Endothelial cell of umbilical vein (primary cell): ENCODE results near the gene CCDC184. TPM values are rescaled to one million over a fixed set of nuclear protein-coding genes. Genes with fewer than 3 reads are reported as not detected.

Source experiments
- BruUV-seq: library from RNA; stranded (reverse); fragments of 400-500 nt; replicated peaks from 2 replicates; lab custom pipeline; 2021; lab: Mats Ljungman, UMichigan
- CTCF ChIA-PET: fragments of 300-600, 350-600 bp; sonication (Branson Sonifier 250); formaldehyde crosslinking; loops from one replicate; lab custom pipeline; 2021; ENCODE audit warnings: antibody characterized with exemption, inconsistent platforms; lab: Charles Lee
- POLR2A ChIA-PET: fragments of 300-600, 350-600 bp; sonication (Branson Sonifier 250); formaldehyde crosslinking; loops from one replicate; lab custom pipeline; 2021; ENCODE audit warnings: antibody characterized with exemption, inconsistent platforms; lab: Charles Lee
- DNase-seq: peaks from one replicate; pipeline ENCODE4 v3.0.0-alpha.2; 2011; ENCODE audit warnings: low read depth, low spot score
- FAIRE-seq: peaks from 2 replicates; lab custom pipeline; 2011; peaks lifted over from hg19 to GRCh38; lab: Jason Lieb, UNC
- H2AFZ ChIP-seq: 2 replicates; pipeline ENCODE4 v1.6.0; 2012; ENCODE audit warnings: low read depth, low read length, control low read depth, inconsistent platforms
- H3K27ac ChIP-seq: 2 replicates; pipeline ENCODE4 v1.5.1; 2011; ENCODE audit warnings: low read depth, mild to moderate bottlenecking, control low read depth, low read length, moderate library complexity; ENCODE audit not compliant: insufficient read depth
- H3K27me3 ChIP-seq, 2 experiments: 2 replicates each; pipeline versions ENCODE4 v1.6.0 to v1.6.1; 2011; ENCODE audit warnings: low read length in 2 of 2, mixed read lengths in 1 of 2; ENCODE audit not compliant: control insufficient read depth in 2 of 2, insufficient read depth in 2 of 2
- H3K36me3 ChIP-seq, 2 experiments: 2 replicates in 1 of 2; 3 replicates in 1 of 2; pipeline ENCODE4 v1.5.1; 2011; ENCODE audit warnings: low read length in 2 of 2, mild to moderate bottlenecking in 1 of 2, moderate library complexity in 1 of 2; ENCODE audit not compliant: control insufficient read depth in 2 of 2, insufficient read depth in 2 of 2; ENCODE audit errors: extremely low read depth in 1 of 2
- H3K4me1 ChIP-seq: 3 replicates; pipeline ENCODE4 v1.5.1; 2011; ENCODE audit warnings: mild to moderate bottlenecking, low read length; ENCODE audit not compliant: control insufficient read depth, insufficient read depth; ENCODE audit errors: extremely low read depth
- H3K4me2 ChIP-seq: 2 replicates; pipeline ENCODE4 v1.6.1; 2011; ENCODE audit warnings: low read length, control low read depth, mixed read lengths; ENCODE audit not compliant: insufficient read depth
- H3K4me3 ChIP-seq, 3 experiments: fragments of 200-600 bp in 1 of 3; sonication (generic), shearing (Covaris generic) in 1 of 3; replicated peaks in 1 of 3; 2 replicates each; pipeline ENCODE4 v1.5.1; 2011 to 2016; ENCODE audit warnings: control low read depth in 3 of 3, low read length in 3 of 3, mild to moderate bottlenecking in 2 of 3, inconsistent platforms in 1 of 3, low read depth in 1 of 3, moderate library complexity in 1 of 3; ENCODE audit not compliant: insufficient read depth in 1 of 3
- H3K79me2 ChIP-seq: 2 replicates; pipeline ENCODE4 v1.6.0; 2012; ENCODE audit warnings: low read length, inconsistent platforms; ENCODE audit not compliant: control insufficient read depth, insufficient read depth
- H3K9ac ChIP-seq: replicated peaks from 2 replicates; pipeline ENCODE3; 2011; ENCODE audit warnings: low read length, control low read depth; ENCODE audit not compliant: insufficient read depth; ENCODE audit errors: extremely low read depth
- H3K9me1 ChIP-seq: replicated peaks from 3 replicates; pipeline ENCODE4 v1.6.0; 2011; ENCODE audit warnings: mild to moderate bottlenecking, low read length; ENCODE audit not compliant: control insufficient read depth, insufficient read depth; ENCODE audit errors: extremely low read depth
- H3K9me3 ChIP-seq: replicated peaks from 2 replicates; pipeline ENCODE4 v1.5.1; 2012; ENCODE audit warnings: low read length, inconsistent platforms; ENCODE audit not compliant: control insufficient read depth, insufficient read depth
- H4K20me1 ChIP-seq: replicated peaks from 2 replicates; pipeline ENCODE3; 2011; ENCODE audit warnings: mild to moderate bottlenecking, low read length; ENCODE audit not compliant: control insufficient read depth, insufficient read depth; ENCODE audit errors: extremely low read depth
- CTCF ChIP-seq, 2 donors: IDR thresholded peaks; 1 replicate in 1 of 2; 2 replicates in 1 of 2; pipeline ENCODE4 v1.5.1; 2011; ENCODE audit warnings: low read length in 2 of 2, mild to moderate bottlenecking in 2 of 2, moderate library complexity in 2 of 2, control low read depth in 1 of 2, inconsistent platforms in 1 of 2, low read depth in 1 of 2; ENCODE audit not compliant: insufficient read depth in 1 of 2; ENCODE audit errors: extremely low read depth in 1 of 2
- EZH2 ChIP-seq: IDR thresholded peaks from 2 replicates; pipeline ENCODE4 v1.6.1; 2012; ENCODE audit warnings: borderline replicate concordance, low read depth, mild to moderate bottlenecking, moderate library complexity, low read length, inconsistent platforms; ENCODE audit not compliant: severe bottlenecking
- FOS ChIP-seq: IDR thresholded peaks from 2 replicates; pipeline ENCODE4 v1.6.1; 2011; ENCODE audit warnings: mild to moderate bottlenecking, low read length, moderate library complexity, borderline replicate concordance; ENCODE audit not compliant: insufficient read depth
- GATA2 ChIP-seq: IDR thresholded peaks from 2 replicates; pipeline ENCODE4 v1.7.0; 2011; ENCODE audit warnings: low read depth, mild to moderate bottlenecking, moderate library complexity, mixed read lengths, low read length; ENCODE audit not compliant: insufficient read length, insufficient read depth
- JUN ChIP-seq: IDR thresholded peaks from 2 replicates; pipeline ENCODE4 v1.6.1; 2011; ENCODE audit warnings: borderline replicate concordance, low read depth; ENCODE audit not compliant: insufficient read length, insufficient read depth
- MAX ChIP-seq: IDR thresholded peaks from 2 replicates; pipeline ENCODE4 v1.6.1; 2011; ENCODE audit not compliant: insufficient read depth, insufficient read length
- MYC ChIP-seq: IDR thresholded peaks from one replicate; pipeline ENCODE4 v1.6.1; 2011; ENCODE audit warnings: mild to moderate bottlenecking, low read depth, low read length
- POLR2A ChIP-seq: IDR thresholded peaks from 2 replicates; pipeline ENCODE4 v1.6.1; 2012; ENCODE audit warnings: low read depth, mild to moderate bottlenecking, control low read depth, low read length
- POLR2AphosphoS5 ChIP-seq: IDR thresholded peaks from 2 replicates; pipeline ENCODE4 v1.6.1; 2012; ENCODE audit warnings: low read depth, mild to moderate bottlenecking, control low read depth, low read length, moderate library complexity; ENCODE audit not compliant: insufficient read depth
- dilution Hi-C: fragments of 300-500 bp; cut with MboI; formaldehyde crosslinking; loops from one replicate; pipeline ENCODE4 v1.15.0; 2019; ENCODE audit warnings: low sequenced_read_pairs; ENCODE audit not compliant: extremely low pct_ligation_motif_present
- intact Hi-C: fragments of 100-400 bp; cut with micrococcal nuclease; formaldehyde crosslinking; loops from one replicate; pipeline ENCODE4 v1.10.0; 2022
- polyA plus RNA-seq, 4 experiments: library from polyadenylated mRNA; depleted of rRNA in 3 of 4; stranded (reverse) in 3 of 4; unstranded in 1 of 4; fragments of >200 nt; gene quantifications; 2 replicates each; pipeline versions ENCODE4 v1.2.1 to v1.2.3, GENCODE V29; 2011 to 2012; ENCODE audit warnings: missing spikeins in 1 of 4
- total RNA-seq: library from RNA; stranded (reverse); gene quantifications from 2 replicates; pipeline ENCODE4 v1.2.3, GENCODE V29; 2021

Gene CCDC184
- total and polyA plus RNA-seq, 2 donors (not counting 3 experiments of a cell fraction or from before 2014, with no cell fraction given), result 0.18 to 0.39 TPM

GRCh38 chr12:48216785-48217184, 33.3 kb downstream of the CCDC184 start:
- Histone ChIP-seq H3K79me2 (no peaks in the 10 kb centered on the region), H3K9ac (no peak overlapping the region), H4K20me1 (no peaks in the 10 kb centered on the region), H3K36me3 (no peaks in the 10 kb centered on the region), H3K9me3 (no peaks in the 10 kb centered on the region), H2AFZ (no peak overlapping the region), H3K4me1 (no peaks in the 10 kb centered on the region), H3K27ac (no peak overlapping the region), H3K4me3 (no peak overlapping the region), H3K9me1 (no peaks in the 10 kb centered on the region), H3K27me3 (peaks cover 20 to 23% of the 10 kb centered on the region in 2 experiments), H3K4me2 (no peak overlapping the region)
- TF ChIP-seq MAX (no peak), CTCF (IDR thresholded peaks at IDR 0.05; ENCODE audit: extremely low read depth in 1 of 2, insufficient read depth in 1 of 2, low read depth in 1 of 2, low read length in 2 of 2) (no peak), JUN (no peak)
- CTCF ChIA-PET, result interaction anchor here (0.7 to 1.2 kb wide), 2 partner anchors 16 to 126 kb away, joined by 3 to 4 read pairs; no protein-coding TSS in a partner anchor
- dilution Hi-C loops, result no loop called here
- BruUV-seq, result no TSS peak
- DNase-seq (no peak), FAIRE-seq (no peak)
- intact Hi-C loops, result no loop called here
- POLR2A ChIA-PET, result no interaction called here

GRCh38 chr12:48219631-48220030, 36.2 kb downstream of the CCDC184 start:
- Histone ChIP-seq H3K27ac (no peak overlapping the region), H2AFZ (no peak overlapping the region), H3K36me3 (no peaks in the 10 kb centered on the region), H4K20me1 (no peaks in the 10 kb centered on the region), H3K4me3 (no peak overlapping the region), H3K9me3 (no peaks in the 10 kb centered on the region), H3K9ac (no peak overlapping the region), H3K4me2 (no peak overlapping the region), H3K27me3 (peaks cover 15 to 16% of the 10 kb centered on the region in 2 experiments), H3K79me2 (no peaks in the 10 kb centered on the region), H3K9me1 (no peaks in the 10 kb centered on the region), H3K4me1 (no peaks in the 10 kb centered on the region)
- POLR2A ChIA-PET, result no interaction called here
- no TSS peak for BruUV-seq
- no peak for DNase-seq
- CTCF ChIA-PET, result no interaction called here
- dilution Hi-C loops, result no loop called here
- intact Hi-C loops, result loop anchor here (1.0 kb wide), 1 partner anchor 16 kb away; no protein-coding TSS in a partner anchor
- no peak for FAIRE-seq
- TF ChIP-seq POLR2A (no peak), MAX (no peak), GATA2 (no peak), FOS (no peak), EZH2 (no peak), POLR2AphosphoS5 (no peak), MYC (no peak), JUN (no peak), CTCF (IDR thresholded peaks at IDR 0.05; ENCODE audit: extremely low read depth in 1 of 2, insufficient read depth in 1 of 2, low read depth in 1 of 2, low read length in 2 of 2) (no peak)
